ENCODE results near the gene GLIS1.

DNA sequence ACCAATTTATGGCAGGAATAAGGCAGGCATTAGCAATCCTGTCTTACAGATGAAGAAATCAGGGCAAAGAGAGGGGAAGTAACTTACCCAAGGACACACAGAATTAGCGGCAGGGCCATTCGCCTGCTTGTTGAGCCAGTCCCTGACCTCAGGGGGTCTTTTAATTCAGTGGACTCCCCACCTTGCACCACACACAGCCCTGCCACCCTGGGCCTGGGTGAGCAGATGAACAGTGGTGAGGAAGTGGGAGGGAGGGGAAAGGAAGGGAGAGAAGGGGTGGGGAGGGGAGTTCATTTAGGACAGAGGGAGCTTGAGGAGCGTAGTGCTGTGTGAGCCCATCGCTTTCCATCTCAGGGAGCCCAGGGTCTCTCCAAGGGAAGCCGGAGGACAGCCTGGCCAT is 34.7 kb downstream of the GLIS1 start:
- TF ChIP-seq, protein P1, sequence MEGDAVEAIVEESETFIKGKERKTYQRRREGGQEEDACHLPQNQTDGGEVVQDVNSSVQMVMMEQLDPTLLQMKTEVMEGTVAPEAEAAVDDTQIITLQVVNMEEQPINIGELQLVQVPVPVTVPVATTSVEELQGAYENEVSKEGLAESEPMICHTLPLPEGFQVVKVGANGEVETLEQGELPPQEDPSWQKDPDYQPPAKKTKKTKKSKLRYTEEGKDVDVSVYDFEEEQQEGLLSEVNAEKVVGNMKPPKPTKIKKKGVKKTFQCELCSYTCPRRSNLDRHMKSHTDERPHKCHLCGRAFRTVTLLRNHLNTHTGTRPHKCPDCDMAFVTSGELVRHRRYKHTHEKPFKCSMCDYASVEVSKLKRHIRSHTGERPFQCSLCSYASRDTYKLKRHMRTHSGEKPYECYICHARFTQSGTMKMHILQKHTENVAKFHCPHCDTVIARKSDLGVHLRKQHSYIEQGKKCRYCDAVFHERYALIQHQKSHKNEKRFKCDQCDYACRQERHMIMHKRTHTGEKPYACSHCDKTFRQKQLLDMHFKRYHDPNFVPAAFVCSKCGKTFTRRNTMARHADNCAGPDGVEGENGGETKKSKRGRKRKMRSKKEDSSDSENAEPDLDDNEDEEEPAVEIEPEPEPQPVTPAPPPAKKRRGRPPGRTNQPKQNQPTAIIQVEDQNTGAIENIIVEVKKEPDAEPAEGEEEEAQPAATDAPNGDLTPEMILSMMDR (IDR thresholded peaks at IDR 0.05): no peak
- TF ChIP-seq POLR2A (IDR thresholded peaks at IDR 0.05): no peak

Data from lower leg skin (tissue), 3 donors.